ENCODE measurements around the gene IL1RAPL2.

DNA sequence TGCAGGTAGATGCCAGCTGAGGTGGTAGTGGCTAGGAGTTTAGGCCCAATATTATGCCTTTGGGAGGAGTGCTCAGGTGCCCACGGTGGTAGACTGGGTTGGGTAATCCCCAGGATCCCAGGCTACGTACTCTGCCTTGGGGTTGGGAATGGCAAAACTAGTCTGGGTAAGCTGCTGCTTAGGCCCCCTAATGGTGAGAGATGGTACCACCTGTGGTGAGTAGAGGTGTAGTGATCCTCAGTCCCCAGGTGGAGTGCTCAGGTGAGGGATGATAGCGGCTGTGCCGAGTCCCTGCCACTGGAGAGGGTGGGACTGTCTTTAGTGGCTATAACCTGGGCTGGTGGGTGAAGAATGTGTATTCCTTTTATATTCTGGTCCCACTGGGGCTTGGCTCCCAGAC lies 75.2 kb downstream of the IL1RAPL2 start:
- TF ChIP-seq EGR1 (IDR thresholded peaks at IDR 0.05) (no peak), TCF12 (IDR thresholded peaks at IDR 0.05; ENCODE audit: low read depth) (no peak), EP300 (IDR thresholded peaks at IDR 0.05; ENCODE audit: borderline replicate concordance) (no peak), TAF1 (IDR thresholded peaks at IDR 0.05; ENCODE audit: low read depth) (no peak), RAD21 (IDR thresholded peaks at IDR 0.05; ENCODE audit: low read depth) (no peak), CEBPB (IDR thresholded peaks at IDR 0.05) (no peak), FOXM1 (IDR thresholded peaks at IDR 0.05; ENCODE audit: borderline replicate concordance, low read depth) (no peak), CREB1 (IDR thresholded peaks at IDR 0.05; ENCODE audit: low read depth) (no peak)
- TF ChIP-seq, protein P1, sequence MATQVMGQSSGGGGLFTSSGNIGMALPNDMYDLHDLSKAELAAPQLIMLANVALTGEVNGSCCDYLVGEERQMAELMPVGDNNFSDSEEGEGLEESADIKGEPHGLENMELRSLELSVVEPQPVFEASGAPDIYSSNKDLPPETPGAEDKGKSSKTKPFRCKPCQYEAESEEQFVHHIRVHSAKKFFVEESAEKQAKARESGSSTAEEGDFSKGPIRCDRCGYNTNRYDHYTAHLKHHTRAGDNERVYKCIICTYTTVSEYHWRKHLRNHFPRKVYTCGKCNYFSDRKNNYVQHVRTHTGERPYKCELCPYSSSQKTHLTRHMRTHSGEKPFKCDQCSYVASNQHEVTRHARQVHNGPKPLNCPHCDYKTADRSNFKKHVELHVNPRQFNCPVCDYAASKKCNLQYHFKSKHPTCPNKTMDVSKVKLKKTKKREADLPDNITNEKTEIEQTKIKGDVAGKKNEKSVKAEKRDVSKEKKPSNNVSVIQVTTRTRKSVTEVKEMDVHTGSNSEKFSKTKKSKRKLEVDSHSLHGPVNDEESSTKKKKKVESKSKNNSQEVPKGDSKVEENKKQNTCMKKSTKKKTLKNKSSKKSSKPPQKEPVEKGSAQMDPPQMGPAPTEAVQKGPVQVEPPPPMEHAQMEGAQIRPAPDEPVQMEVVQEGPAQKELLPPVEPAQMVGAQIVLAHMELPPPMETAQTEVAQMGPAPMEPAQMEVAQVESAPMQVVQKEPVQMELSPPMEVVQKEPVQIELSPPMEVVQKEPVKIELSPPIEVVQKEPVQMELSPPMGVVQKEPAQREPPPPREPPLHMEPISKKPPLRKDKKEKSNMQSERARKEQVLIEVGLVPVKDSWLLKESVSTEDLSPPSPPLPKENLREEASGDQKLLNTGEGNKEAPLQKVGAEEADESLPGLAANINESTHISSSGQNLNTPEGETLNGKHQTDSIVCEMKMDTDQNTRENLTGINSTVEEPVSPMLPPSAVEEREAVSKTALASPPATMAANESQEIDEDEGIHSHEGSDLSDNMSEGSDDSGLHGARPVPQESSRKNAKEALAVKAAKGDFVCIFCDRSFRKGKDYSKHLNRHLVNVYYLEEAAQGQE (IDR thresholded peaks at IDR 0.05; ENCODE audit: low read depth), result no peak
- TF ChIP-seq, protein P2, sequence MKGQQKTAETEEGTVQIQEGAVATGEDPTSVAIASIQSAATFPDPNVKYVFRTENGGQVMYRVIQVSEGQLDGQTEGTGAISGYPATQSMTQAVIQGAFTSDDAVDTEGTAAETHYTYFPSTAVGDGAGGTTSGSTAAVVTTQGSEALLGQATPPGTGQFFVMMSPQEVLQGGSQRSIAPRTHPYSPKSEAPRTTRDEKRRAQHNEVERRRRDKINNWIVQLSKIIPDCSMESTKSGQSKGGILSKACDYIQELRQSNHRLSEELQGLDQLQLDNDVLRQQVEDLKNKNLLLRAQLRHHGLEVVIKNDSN (IDR thresholded peaks at IDR 0.05), result no peak
- TF ChIP-seq, protein P3, sequence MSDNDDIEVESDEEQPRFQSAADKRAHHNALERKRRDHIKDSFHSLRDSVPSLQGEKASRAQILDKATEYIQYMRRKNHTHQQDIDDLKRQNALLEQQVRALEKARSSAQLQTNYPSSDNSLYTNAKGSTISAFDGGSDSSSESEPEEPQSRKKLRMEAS (IDR thresholded peaks at IDR 0.05), result no peak
